Psoas muscle (tissue), 8 donors: ENCODE data around the gene SLC39A1. TPM values are rescaled to one million over a fixed set of nuclear protein-coding genes. Genes with fewer than 3 reads are reported as not detected.

Experiments used
- ATAC-seq, 4 donors: fragments of 200-7000 bp; cut with Tn5 transposase; one replicate each; pipeline ENCODE4 v1.9.1; 2020; ENCODE audit warnings: moderate library complexity in 3 of 4, mild to moderate bottlenecking in 2 of 4
- DNase-seq, 2 donors: peaks; one replicate each; pipeline ENCODE4 v3.0.0-alpha.2; 2020
- H3K27ac ChIP-seq: fragments of 200-600 bp; one replicate; pipeline ENCODE4 v1.8.0; 2022
- H3K27me3 ChIP-seq, 3 donors: fragments of 200-600 bp in 1 of 3; one replicate each; pipeline versions ENCODE4 v1.6.1 to v1.8.0; 2013 to 2022; ENCODE audit warnings: low read length in 2 of 3, mild to moderate bottlenecking in 2 of 3, moderate library complexity in 1 of 3; ENCODE audit not compliant: insufficient read depth in 3 of 3
- H3K36me3 ChIP-seq, 2 donors: fragments of 200-600 bp in 1 of 2; one replicate each; pipeline versions ENCODE4 v1.6.1 to v1.8.0; 2013 to 2022; ENCODE audit warnings: low read depth in 1 of 2, mild to moderate bottlenecking in 1 of 2, moderate library complexity in 1 of 2; ENCODE audit not compliant: insufficient read depth in 1 of 2
- H3K4me1 ChIP-seq: fragments of 200-600 bp; one replicate; pipeline ENCODE4 v1.8.0; 2022
- H3K4me3 ChIP-seq: fragments of 200-600 bp; one replicate; pipeline ENCODE4 v1.8.0; 2022; ENCODE audit warnings: mild to moderate bottlenecking
- H3K9me3 ChIP-seq: fragments of 200-600 bp; one replicate; pipeline ENCODE4 v1.8.0; 2022
- CTCF ChIP-seq: fragments of 200-600 bp; IDR thresholded peaks from one replicate; pipeline ENCODE4 v1.8.0; 2022; ENCODE audit warnings: antibody characterized with exemption
- WGBS, 3 donors: extraction: QIAGEN DNeasy Blood & Tissue Kit; methylation state at CpG; one replicate each; pipeline versions ENCODE4 v1.1.6 to v1.1.7; 2013; 5-methylcytosine and 5-hydroxymethylcytosine counted together
- intact Hi-C, 2 donors: fragments of 100-400 bp; cut with DNase I; formaldehyde crosslinking; loops; one replicate each; pipeline versions ENCODE4 v1.11.0 to v1.14.2; 2022
- polyA plus RNA-seq, 3 donors: library from polyadenylated mRNA; stranded (reverse); fragments of 200-250 nt; gene quantifications; one replicate each; pipeline ENCODE4 v1.2.3, GENCODE V29; 2013
- total RNA-seq, 4 donors: library from RNA; stranded (reverse); fragmentation: NEBNext Ultra II Directional in 2 of 4; extraction: Animal tissue kit (Norgen Biotek cat#: 25700) in 2 of 4; gene quantifications; one replicate each; pipeline versions ENCODE4 v1.2.1 to v1.2.4, GENCODE V29; 2021 to 2023
- donor health status: healthy with polysubstance abuse.
- donor health status: DM: no; HTN: no; CAD: no; lungs with moderate emphysema.
- donor health status: Bipolar disorder and iron deficiency.
- donor health status: healthy.
- donor health status: DM: yes; HTN: yes; CAD: no.
- donor health status: DM: no; HTN: no; CAD: no.
- donor health status: DM: no; HTN: no; CAD: no.
- donor health status: DM: yes; HTN: yes; CAD: no.

The SLC39A1 gene
- total and polyA plus RNA-seq, 7 donors = 21.9 to 85.3 (median 46.7) TPM

DNA sequence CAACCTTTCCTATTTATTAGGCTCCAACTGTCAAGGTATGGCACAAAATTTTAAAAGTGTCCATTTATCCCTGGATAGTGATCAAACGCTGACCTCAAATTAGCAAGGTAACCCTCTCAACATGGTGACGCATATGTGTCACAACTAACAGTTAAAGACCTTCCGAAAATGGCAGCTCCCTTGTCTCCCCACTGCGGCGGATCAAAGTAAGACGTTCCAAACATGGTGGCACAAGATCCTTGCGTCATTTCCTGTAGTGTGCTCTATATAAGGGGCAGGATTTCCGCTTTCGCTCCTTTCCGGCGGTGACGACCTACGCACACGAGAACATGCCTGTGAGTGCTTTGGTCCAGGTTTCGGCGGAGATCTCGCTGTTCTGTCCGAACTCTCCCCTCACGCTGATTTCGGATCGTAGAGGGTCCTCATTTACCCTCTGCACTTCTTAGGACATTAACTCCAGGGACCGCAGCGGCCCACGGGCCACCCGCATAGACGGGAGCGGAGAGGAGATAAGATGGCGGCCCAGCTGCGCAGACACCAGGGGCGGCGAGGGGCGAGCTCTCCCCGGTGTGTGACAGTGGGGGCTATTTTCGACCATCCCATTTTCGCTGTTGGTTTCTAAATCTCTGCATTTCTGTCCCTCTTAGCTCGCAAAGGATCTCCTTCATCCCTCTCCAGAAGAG, 27.3 kb upstream of the SLC39A1 start, which contains the start of gene RPS27:
Gene RPS27 (plus strand): TSS at position 295 of the 683 bp plus-strand sequence. CDS start 35 bp downstream, at position 330.
- peaks cover 10 to 45% of the 10 kb centered on the region in 2 donors for H3K36me3 ChIP-seq
- peaks cover 25% of the 10 kb centered on the region for H3K4me1 ChIP-seq
- H3K9me3 ChIP-seq = no peaks in the 10 kb centered on the region
- TF ChIP-seq CTCF = no peak
- H3K27ac ChIP-seq = peak within 1 kb of the TSS; percentile 98
- DNase-seq (peak; percentile 86 to 93), ATAC-seq (peak; percentile 82 to 85 (median 84))
- H3K4me3 ChIP-seq = peak within 1 kb of the TSS; percentile 93
- WGBS, 3 donors = 0 to 1% (median 0%) methylated on average over 36 of the region's 36 CpGs
- no peaks in the 10 kb centered on the region for H3K27me3 ChIP-seq
- intact Hi-C loops = loop anchor here in 1 of 2 donors (10.0 kb wide), 1 partner anchor 284 kb away; the partner anchor contains the start of gene HAX1

DNA sequence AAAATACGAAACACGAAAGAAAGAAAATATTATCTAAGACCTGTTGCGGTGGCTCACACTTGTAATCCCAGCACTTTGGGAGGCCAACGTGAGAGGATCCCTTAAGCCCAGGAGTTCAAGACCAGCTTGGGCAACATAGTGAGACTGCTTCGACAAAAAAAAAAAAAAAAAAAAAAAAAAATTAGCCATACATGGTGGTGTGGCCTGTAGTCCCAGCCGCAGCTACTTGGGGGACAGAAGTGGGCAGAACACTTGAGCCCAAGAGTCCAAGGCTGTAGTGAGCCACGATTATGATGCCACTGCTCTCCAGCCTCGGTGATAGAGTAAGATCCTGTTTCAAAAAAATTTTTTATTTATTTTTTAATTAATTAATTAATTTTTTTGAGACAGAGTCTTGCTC, 24.3 kb upstream of the SLC39A1 start:
- WGBS, 3 donors = 84 to 89% (median 88%) methylated on average over 7 to 8 of the region's 8 CpGs

GRCh38 chr1:153985941-153986761, 22.8 kb upstream of the SLC39A1 start, which contains the start of gene RAB13:
Gene RAB13, minus strand, starts transcription at chr1:153986339. Its CDS starts 103 bp downstream, at chr1:153986236.
- Histone ChIP-seq H3K9me3 (no peaks in the 10 kb centered on the region), H3K27ac (peak within 1 kb of the TSS; percentile 83), H3K4me3 (peak within 1 kb of the TSS; percentile 77), H3K4me1 (peaks cover 10% of the 10 kb centered on the region), H3K36me3 (peaks cover 0 to 22% of the 10 kb centered on the region in 2 donors), H3K27me3 (no peaks in the 10 kb centered on the region)
- ATAC-seq (peak; percentile 74 to 79 (median 78)), DNase-seq (peak; percentile 88 to 93)
- intact Hi-C loops = loop anchor here (2.0 to 10.0 kb wide), 5 partner anchors 39 to 414 kb away; partner anchors contain the start of genes DENND4B (in 1 of the 2), ILF2 (in 1 of the 2) and NPR1 (in 1 of the 2)
- no peak for TF ChIP-seq CTCF
- WGBS, 3 donors = 1 to 3% (median 2%) methylated on average over 25 to 32 of the region's 32 CpGs

More for the DNA sequence above, 24.3 kb upstream of the SLC39A1 start:
- ATAC-seq = no peak
- H3K9me3 ChIP-seq = no peaks in the 10 kb centered on the region
- H3K4me3 ChIP-seq = no peak overlapping the region
- peak overlapping the region; percentile 83 for H3K27ac ChIP-seq
- TF ChIP-seq CTCF = no peak
- H3K27me3 ChIP-seq = no peaks in the 10 kb centered on the region
- H3K36me3 ChIP-seq = peaks cover 2 to 28% of the 10 kb centered on the region in 2 donors
- no peak for DNase-seq
- peaks cover 21% of the 10 kb centered on the region for H3K4me1 ChIP-seq
- intact Hi-C loops = loop anchor here (2.0 to 10.0 kb wide), 5 partner anchors 40 to 415 kb away; partner anchors contain the start of genes DENND4B (in 1 of the 2), ILF2 (in 1 of the 2) and NPR1 (in 1 of the 2)

DNA sequence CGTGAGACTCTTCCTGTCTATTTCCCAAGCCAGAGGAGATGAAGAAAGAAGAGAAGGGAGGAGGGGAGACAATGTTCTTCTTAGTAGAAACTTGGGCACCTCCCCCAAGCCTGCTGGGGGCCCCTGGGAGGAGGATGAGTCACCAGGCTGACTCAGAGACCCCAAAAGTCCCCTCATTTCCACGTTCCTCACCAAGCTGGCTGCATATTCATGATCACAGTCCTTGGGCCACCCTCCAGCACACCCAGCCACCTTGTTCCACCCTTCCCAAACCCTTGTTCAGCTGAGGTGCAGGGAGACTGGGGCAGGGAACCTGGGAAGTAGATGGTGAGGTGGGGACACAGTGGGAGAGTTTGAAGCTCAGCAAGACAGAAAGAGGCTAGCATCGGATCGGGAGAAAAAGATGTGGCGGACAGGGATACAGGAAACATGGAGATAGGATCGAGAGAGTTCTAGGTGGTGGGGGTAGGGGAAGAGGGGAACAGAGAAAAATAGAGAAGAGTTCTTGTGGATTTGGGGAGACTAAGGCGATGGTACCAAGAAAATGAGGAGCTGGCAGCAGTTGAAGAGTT, 22.1 kb upstream of the SLC39A1 start:
- Histone ChIP-seq H3K9me3 (no peaks in the 10 kb centered on the region), H3K4me1 (peaks cover 10% of the 10 kb centered on the region), H3K27ac (peak overlapping the region; percentile 83), H3K4me3 (peak overlapping the region; percentile 77), H3K36me3 (peaks cover 0 to 26% of the 10 kb centered on the region in 2 donors), H3K27me3 (no peaks in the 10 kb centered on the region)
- WGBS, 3 donors = 18 to 26% (median 21%) methylated on average over 7 of the region's 7 CpGs
- ATAC-seq (peak in 3 of 4 donors; percentile 12 to 27 (median 18)), DNase-seq (peak; percentile 72 to 81)
- intact Hi-C loops = loop anchor here (2.0 to 10.0 kb wide), 4 partner anchors 38 to 413 kb away; partner anchors contain the start of genes DENND4B (in 1 of the 2), ILF2 (in 1 of the 2) and NPR1 (in 1 of the 2)
- no peak for TF ChIP-seq CTCF
